GM23248 (cell line): ENCODE measurements around the gene AGA. TPM values are rescaled to one million over a fixed set of nuclear protein-coding genes. Genes with fewer than 3 reads are reported as not detected.

Experiments used
- DNase-seq: peaks from one replicate; pipeline ENCODE4 v3.0.0-alpha.2; 2015
- H2AFZ ChIP-seq: fragments of 200-600 bp; sonication (generic); 2 replicates; pipeline ENCODE4 v1.6.1; 2016; ENCODE audit warnings: antibody characterized with exemption
- H3F3A ChIP-seq: fragments of 200-600 bp; sonication (generic); 2 replicates; pipeline ENCODE4 v1.6.1; 2016; ENCODE audit warnings: mild to moderate bottlenecking, antibody characterized with exemption, mixed run types; ENCODE audit not compliant: insufficient read depth
- H3K27ac ChIP-seq: fragments of 200-600 bp; sonication (generic); 2 replicates; pipeline ENCODE4 v1.5.1; 2016; ENCODE audit warnings: mild to moderate bottlenecking
- H3K27me3 ChIP-seq: fragments of 200-600 bp; sonication (generic); replicated peaks from 2 replicates; pipeline ENCODE4 v1.6.1; 2016; ENCODE audit warnings: mild to moderate bottlenecking; ENCODE audit not compliant: insufficient read depth
- H3K36me3 ChIP-seq: fragments of 200-600 bp; sonication (generic); 2 replicates; pipeline ENCODE4 v1.6.1; 2016; ENCODE audit warnings: low read depth, mild to moderate bottlenecking
- H3K4me1 ChIP-seq: fragments of 200-600 bp; sonication (generic); 2 replicates; pipeline ENCODE4 v1.6.1; 2016; ENCODE audit warnings: mild to moderate bottlenecking; ENCODE audit not compliant: insufficient read depth
- H3K4me2 ChIP-seq: fragments of 200-600 bp; sonication (generic); one replicate; pipeline ENCODE4 v1.6.1; 2016; ENCODE audit warnings: mild to moderate bottlenecking; ENCODE audit not compliant: unreplicated experiment
- H3K4me3 ChIP-seq: fragments of 200-600 bp; sonication (generic); 2 replicates; pipeline ENCODE4 v1.5.1; 2016; ENCODE audit warnings: mild to moderate bottlenecking
- H3K79me2 ChIP-seq: fragments of 200-600 bp; sonication (generic); 2 replicates; pipeline ENCODE4 v1.6.1; 2016; ENCODE audit warnings: mild to moderate bottlenecking; ENCODE audit not compliant: insufficient read depth
- H3K9ac ChIP-seq: fragments of 200-600 bp; sonication (generic); 2 replicates; pipeline ENCODE4 v1.6.1; 2016; ENCODE audit warnings: mild to moderate bottlenecking
- H3K9me2 ChIP-seq: fragments of 200-600 bp; sonication (generic); 2 replicates; pipeline ENCODE4 v1.6.1; 2016; ENCODE audit warnings: mixed run types, mild to moderate bottlenecking, moderate library complexity; ENCODE audit not compliant: insufficient read depth
- H3K9me3 ChIP-seq: fragments of 200-600 bp; sonication (generic); one replicate; pipeline ENCODE4 v1.6.1; 2017; ENCODE audit warnings: low read depth
- H4K20me1 ChIP-seq: fragments of 200-600 bp; sonication (generic); 2 replicates; pipeline ENCODE4 v1.6.0; 2016; ENCODE audit not compliant: insufficient read depth
- EZH2 ChIP-seq: fragments of 200-600 bp; sonication (generic); IDR thresholded peaks from 2 replicates; pipeline ENCODE4 v1.6.1; 2018; ENCODE audit warnings: antibody characterized with exemption, mild to moderate bottlenecking; ENCODE audit not compliant: insufficient read depth, poor library complexity, severe bottlenecking
- EZH2phosphoT487 ChIP-seq: fragments of 200-600 bp; sonication (generic); IDR thresholded peaks from 2 replicates; pipeline ENCODE4 v1.6.1; 2018; ENCODE audit warnings: antibody characterized with exemption, moderate library complexity, mild to moderate bottlenecking, low read depth; ENCODE audit not compliant: insufficient read depth
- WGBS, 2 experiments: methylation state at CpG; one replicate each; pipeline ENCODE4 v1.1.6; 2015 to 2017; ENCODE audit warnings: low lambda C conversion rate in 2 of 2, low coverage in 1 of 2; ENCODE audit errors: missing lambda C conversion rate in 2 of 2; 5-methylcytosine and 5-hydroxymethylcytosine counted together
- in situ Hi-C: fragments of 300-500 bp; cut with MboI; formaldehyde crosslinking; loops from 2 replicates; pipeline ENCODE4 v1.15.0; 2020
- polyA plus RNA-seq: library from polyadenylated mRNA; unstranded; fragments of >200 nt; fragmentation: Nextera tagmentation; extraction: Ambion mirVana; gene quantifications from 2 replicates; pipeline ENCODE4 v1.2.1, GENCODE V29; 2016
- total RNA-seq: library from RNA; depleted of rRNA; stranded (reverse); fragments of >200 nt; shearing (Covaris generic); gene quantifications from 2 replicates; pipeline ENCODE4 v1.2.3, GENCODE V29; 2014

AGA gene
- total and polyA plus RNA-seq, 2 experiments from 2014 or later, result 45.9 to 60.2 TPM

DNA sequence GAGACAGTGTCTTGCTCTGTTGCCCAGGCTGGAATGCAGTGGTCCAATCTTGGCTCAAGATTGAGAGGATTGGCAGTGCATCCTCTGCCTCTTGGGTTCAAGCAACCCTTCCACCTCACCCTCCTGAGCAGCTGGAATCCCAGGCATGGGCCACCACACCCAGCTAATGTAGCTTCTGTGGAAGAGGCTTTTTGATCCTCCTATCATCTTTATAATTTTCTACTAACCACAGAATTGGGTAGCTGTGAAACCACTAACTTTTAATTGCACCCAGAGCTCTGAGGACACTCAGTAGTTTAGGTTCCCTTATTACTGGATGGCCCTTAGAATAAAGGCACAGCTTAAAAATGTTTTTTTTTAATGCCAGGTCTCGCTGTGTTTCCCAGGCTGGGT lies 8.9 kb upstream of the AGA start:
- H3K27ac ChIP-seq, result peak overlapping the region; percentile 38; the same call in 1 of the 2 replicates
- peaks cover 27% of the 10 kb centered on the region for H3F3A ChIP-seq
- H3K9ac ChIP-seq, result no peak overlapping the region
- no peak overlapping the region for H2AFZ ChIP-seq
- H3K79me2 ChIP-seq, result no peaks in the 10 kb centered on the region
- in situ Hi-C loops, result no loop called here
- no peaks in the 10 kb centered on the region for H4K20me1 ChIP-seq
- no peaks in the 10 kb centered on the region for H3K9me3 ChIP-seq
- H3K36me3 ChIP-seq, result no peaks in the 10 kb centered on the region
- no peaks in the 10 kb centered on the region for H3K27me3 ChIP-seq
- H3K4me2 ChIP-seq, result peak overlapping the region; percentile 14
- DNase-seq, result no peak
- no peak for TF ChIP-seq EZH2
- TF ChIP-seq EZH2phosphoT487, result no peak
- H3K4me3 ChIP-seq, result no peak overlapping the region
- H3K9me2 ChIP-seq, result no peaks in the 10 kb centered on the region
- H3K4me1 ChIP-seq, result peaks cover 30% of the 10 kb centered on the region
- 63% methylated on average over 1 of the region's 1 CpG for WGBS, 2 experiments

- H4K20me1 ChIP-seq, result no peaks in the 10 kb centered on the region
- H3K9ac ChIP-seq, result no peak overlapping the region
- no peaks in the 10 kb centered on the region for H3K79me2 ChIP-seq
- H3K4me1 ChIP-seq, result peaks cover 30% of the 10 kb centered on the region
- peak; percentile 81 for DNase-seq
- peak overlapping the region; percentile 14 for H3K4me2 ChIP-seq
- TF ChIP-seq EZH2phosphoT487, result no peak
- no peak for TF ChIP-seq EZH2
- H3K36me3 ChIP-seq, result no peaks in the 10 kb centered on the region
- in situ Hi-C loops, result no loop called here
- H3K27me3 ChIP-seq, result no peaks in the 10 kb centered on the region
- H3F3A ChIP-seq, result peaks cover 27% of the 10 kb centered on the region
- H3K9me2 ChIP-seq, result no peaks in the 10 kb centered on the region
- WGBS, 2 experiments, result 56 to 61% methylated on average over 4 of the region's 4 CpGs
- H2AFZ ChIP-seq, result no peak overlapping the region
- H3K9me3 ChIP-seq, result no peaks in the 10 kb centered on the region
- peak overlapping the region; percentile 38 for H3K27ac ChIP-seq
- H3K4me3 ChIP-seq, result no peak overlapping the region
These were observed 8.3 kb upstream of the AGA start for GRCh38 chr4:177450426-177451107.

DNA sequence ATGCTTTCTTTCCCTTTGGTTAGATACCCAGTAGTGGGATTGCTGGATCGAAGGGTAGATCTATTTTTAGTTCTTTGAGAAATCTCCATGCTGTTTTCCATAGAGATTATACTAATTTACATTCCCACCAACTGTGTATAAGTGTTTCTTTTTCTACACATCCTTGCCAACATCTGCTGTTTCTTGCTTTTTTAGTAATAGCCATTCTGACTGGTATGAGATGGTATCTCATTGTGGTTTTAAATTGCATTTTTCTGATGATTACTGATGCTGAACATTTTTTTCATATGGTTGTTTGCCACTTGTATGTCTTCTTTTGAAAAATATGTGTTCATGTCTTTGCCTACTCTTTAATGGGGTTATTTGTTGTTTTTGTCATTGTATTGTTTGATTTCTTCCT lies 6.6 kb upstream of the AGA start:
- peak overlapping the region; percentile 52 for H3K27ac ChIP-seq

DNA sequence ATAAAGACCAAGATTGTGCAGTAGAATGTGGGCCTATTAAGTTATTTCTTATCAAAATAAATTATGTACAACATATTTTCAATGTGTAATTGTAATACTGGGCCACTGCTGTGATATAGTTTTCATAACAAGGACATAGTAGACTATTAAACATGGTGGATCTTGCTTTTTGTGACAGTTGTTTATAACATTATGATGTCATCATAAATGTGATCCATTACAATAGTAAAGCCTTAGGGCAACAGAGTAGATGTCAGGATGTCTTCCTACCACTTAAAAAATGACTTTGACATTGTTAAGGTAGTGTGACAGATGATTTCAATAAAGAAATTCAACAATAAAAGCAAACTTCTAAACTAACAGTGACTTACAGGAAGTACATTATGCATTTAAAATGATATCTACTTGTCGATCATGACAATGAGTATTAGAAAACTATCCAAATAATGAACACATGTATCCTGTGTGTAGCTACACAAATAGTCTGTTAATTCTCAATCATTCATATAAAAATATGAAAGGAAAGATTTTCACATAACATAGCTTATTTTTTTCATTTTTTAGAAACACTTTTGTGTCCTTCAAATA lies 5.3 kb upstream of the AGA start:
- H3K9me2 ChIP-seq, result no peaks in the 10 kb centered on the region
- no peak overlapping the region for H2AFZ ChIP-seq
- H3K36me3 ChIP-seq, result no peaks in the 10 kb centered on the region
- no peak for DNase-seq
- TF ChIP-seq EZH2phosphoT487, result no peak
- no peak for TF ChIP-seq EZH2
- H3K27me3 ChIP-seq, result no peaks in the 10 kb centered on the region
- 51 to 65% methylated on average over 1 of the region's 1 CpG for WGBS, 2 experiments
- in situ Hi-C loops, result no loop called here
- no peaks in the 10 kb centered on the region for H3K9me3 ChIP-seq
- no peak overlapping the region for H3K4me3 ChIP-seq
- H3K9ac ChIP-seq, result no peak overlapping the region
- H3F3A ChIP-seq, result peaks cover 31% of the 10 kb centered on the region
- no peaks in the 10 kb centered on the region for H3K79me2 ChIP-seq
- H4K20me1 ChIP-seq, result no peaks in the 10 kb centered on the region
- no peak overlapping the region for H3K27ac ChIP-seq
- no peak overlapping the region for H3K4me2 ChIP-seq
- H3K4me1 ChIP-seq, result peaks cover 35% of the 10 kb centered on the region

More for the DNA sequence above, 6.6 kb upstream of the AGA start:
- peak; percentile 80 for DNase-seq
- Histone ChIP-seq H4K20me1 (no peaks in the 10 kb centered on the region), H3K4me3 (peak overlapping the region; percentile 25), H2AFZ (no peak overlapping the region), H3K4me1 (peaks cover 30% of the 10 kb centered on the region), H3F3A (peaks cover 27% of the 10 kb centered on the region), H3K27me3 (no peaks in the 10 kb centered on the region), H3K9me2 (no peaks in the 10 kb centered on the region), H3K9ac (0 out of 2 replicates have a peak overlapping the region, but pooled peaks have one; percentile 27), H3K79me2 (no peaks in the 10 kb centered on the region), H3K9me3 (no peaks in the 10 kb centered on the region), H3K36me3 (no peaks in the 10 kb centered on the region), H3K4me2 (peak overlapping the region; percentile 47)
- in situ Hi-C loops, result no loop called here
- WGBS, 2 experiments, result 6 to 7% methylated on average over 1 of the region's 1 CpG
- no peak for TF ChIP-seq EZH2
- peak; percentile 81; the same call in 1 of the 2 replicates for TF ChIP-seq EZH2phosphoT487
